HG02571 (cell line): ENCODE data around the gene SHISA7.
"Not testable (repeated sequence)": the region's sequence is repeated elsewhere in the genome, so short reads cannot be mapped to it uniquely, and the experiment has no call there.

Experiments used
- ATAC-seq: cut with Tn5 transposase; IDR thresholded peaks from one replicate; pipeline ENCODE4 v1.9.1; 2021; ENCODE audit warnings: mild to moderate bottlenecking, moderate library complexity; ENCODE audit not compliant: unreplicated experiment

The SHISA7 gene

GRCh38 chr19:55421281-55421680, 21.8 kb downstream of the SHISA7 start:
- ATAC-seq = not testable (repeated sequence)

GRCh38 chr19:55419624-55420236, 23.4 kb downstream of the SHISA7 start:
- ATAC-seq = no peak

GRCh38 chr19:55419103-55419502, 24.0 kb downstream of the SHISA7 start:
- no peak for ATAC-seq

- ATAC-seq = no peak
These were observed 24.9 kb downstream of the SHISA7 start for GRCh38 chr19:55418185-55418584.

GRCh38 chr19:55410168-55410567, 32.9 kb downstream of the SHISA7 start:
- no peak for ATAC-seq

- ATAC-seq = not testable (repeated sequence)
These were observed 33.9 kb downstream of the SHISA7 start for GRCh38 chr19:55409179-55409578.

- ATAC-seq = no peak
These were observed 34.6 kb downstream of the SHISA7 start for GRCh38 chr19:55408533-55408872.

- ATAC-seq = peak; percentile 74
These were observed 35.1 kb downstream of the SHISA7 start for GRCh38 chr19:55407800-55408532.

GRCh38 chr19:55407550-55407799, 35.6 kb downstream of the SHISA7 start, which contains the start of gene UBE2S:
TSS of gene UBE2S (minus strand) at chr19:55407788. CDS start at chr19:55407589, 199 bp downstream.
- peak; percentile 19 for ATAC-seq

- ATAC-seq = no peak
These were observed 36.1 kb downstream of the SHISA7 start for GRCh38 chr19:55406826-55407549.

- ATAC-seq = no peak
These were observed 36.8 kb downstream of the SHISA7 start for GRCh38 chr19:55406091-55406825.

- no peak for ATAC-seq
These were observed 37.5 kb downstream of the SHISA7 start for GRCh38 chr19:55405638-55406037.

GRCh38 chr19:55402509-55402908, 40.6 kb downstream of the SHISA7 start:
- no peak for ATAC-seq

- not testable (repeated sequence) for ATAC-seq
These were observed 41.7 kb downstream of the SHISA7 start for GRCh38 chr19:55401390-55401789.

GRCh38 chr19:55400281-55401087, 42.6 kb downstream of the SHISA7 start:
- ATAC-seq = no peak

- ATAC-seq = no peak
These were observed 44.7 kb downstream of the SHISA7 start for GRCh38 chr19:55398200-55398925.

GRCh38 chr19:55392820-55393761, 50.0 kb downstream of the SHISA7 start:
- ATAC-seq = no peak

- no peak for ATAC-seq
These were observed 51.1 kb downstream of the SHISA7 start for GRCh38 chr19:55391702-55392615.
